HG03432 (cell line): ENCODE data around the gene ACOXL.

ENCODE experiments used
- ATAC-seq: cut with Tn5 transposase; IDR thresholded peaks from one replicate; pipeline ENCODE4 v1.9.1; 2021; ENCODE audit warnings: mild to moderate bottlenecking, moderate library complexity; ENCODE audit not compliant: unreplicated experiment

ACOXL gene

GRCh38 chr2:110993557-110994231, 261.3 kb downstream of the ACOXL start:
- no peak for ATAC-seq

GRCh38 chr2:110994250-110994961, 262.0 kb downstream of the ACOXL start:
- ATAC-seq: no peak

GRCh38 chr2:110995911-110996310, 263.5 kb downstream of the ACOXL start:
- no peak for ATAC-seq

DNA sequence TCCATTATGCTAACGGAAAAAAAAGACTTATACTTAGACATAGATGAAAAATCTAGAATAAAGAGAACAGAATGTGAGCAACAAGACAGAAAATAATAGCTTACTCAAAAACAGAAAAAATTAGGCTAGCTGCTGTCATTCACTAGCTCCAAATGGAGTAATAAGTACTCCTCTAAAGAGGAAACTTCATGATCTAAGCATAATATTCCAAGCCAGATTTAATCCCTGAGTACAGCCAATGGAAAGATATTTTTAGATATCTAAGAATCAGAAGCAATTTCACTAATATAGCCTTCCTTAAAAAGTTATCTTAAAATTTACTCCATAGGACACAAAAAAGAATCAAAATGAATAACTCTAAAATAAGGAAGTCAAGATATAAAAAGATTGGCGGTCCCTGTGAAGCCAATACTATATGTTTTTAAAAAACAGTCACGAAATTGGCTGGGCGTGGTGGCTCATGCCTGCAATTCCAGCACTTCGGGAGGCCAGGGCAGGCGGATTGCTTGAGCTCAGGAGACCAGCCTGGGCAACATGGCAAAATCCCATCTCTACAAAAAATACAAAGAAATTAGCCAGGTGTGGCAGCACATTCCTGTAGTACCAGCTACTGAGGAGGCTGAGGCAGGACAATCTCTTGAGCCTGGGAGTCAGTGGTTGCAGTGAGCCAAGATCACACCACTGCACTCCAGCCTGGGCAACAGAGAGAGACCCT, 265.1 kb downstream of the ACOXL start:
- ATAC-seq: no peak

- no peak for ATAC-seq
Observed at GRCh38 chr2:110998311-110998710, 265.9 kb downstream of the ACOXL start.

GRCh38 chr2:110999626-111000025, 267.3 kb downstream of the ACOXL start:
- no peak for ATAC-seq

GRCh38 chr2:111005307-111005706, 272.9 kb downstream of the ACOXL start:
- ATAC-seq: no peak

DNA sequence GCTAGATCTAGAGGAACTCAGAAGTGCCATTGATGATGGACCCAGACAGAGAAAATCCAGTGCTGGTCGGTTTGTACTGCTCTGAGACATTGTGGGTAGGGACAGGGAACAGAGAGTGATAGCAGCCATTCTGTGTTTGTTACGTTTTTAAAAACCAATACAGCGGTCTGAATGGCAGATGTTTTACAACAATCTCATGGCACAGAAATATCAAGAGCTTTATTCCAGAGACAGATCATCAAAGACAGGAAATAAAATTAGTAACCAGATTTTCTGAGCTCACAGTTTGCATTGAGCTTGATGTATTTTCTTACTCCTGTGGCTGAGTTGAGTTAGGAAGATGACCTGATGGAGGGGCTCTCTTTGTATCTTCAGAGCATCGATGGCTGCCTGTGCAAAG, 273.4 kb downstream of the ACOXL start:
- ATAC-seq: no peak

- no peak for ATAC-seq
Observed at GRCh38 chr2:111007757-111008688, 275.6 kb downstream of the ACOXL start.

DNA sequence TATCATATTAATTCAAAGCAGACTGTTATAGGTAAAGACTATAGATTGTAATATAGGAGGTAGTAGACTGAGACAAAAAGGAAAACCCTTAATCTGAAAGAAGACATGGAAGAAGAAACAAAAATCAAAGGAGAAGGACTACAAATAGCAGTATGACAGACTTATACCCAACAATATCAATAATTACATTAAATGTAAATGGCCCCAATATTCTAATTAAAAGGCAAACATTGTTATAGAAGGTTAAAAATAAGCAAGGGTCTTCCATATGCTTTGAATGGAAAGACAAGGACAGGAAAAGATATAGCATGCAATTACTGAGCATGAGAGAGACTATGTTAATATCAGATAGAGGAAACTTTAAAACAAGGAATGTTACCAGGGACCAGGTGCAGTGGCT, 278.8 kb downstream of the ACOXL start:
- no peak for ATAC-seq

DNA sequence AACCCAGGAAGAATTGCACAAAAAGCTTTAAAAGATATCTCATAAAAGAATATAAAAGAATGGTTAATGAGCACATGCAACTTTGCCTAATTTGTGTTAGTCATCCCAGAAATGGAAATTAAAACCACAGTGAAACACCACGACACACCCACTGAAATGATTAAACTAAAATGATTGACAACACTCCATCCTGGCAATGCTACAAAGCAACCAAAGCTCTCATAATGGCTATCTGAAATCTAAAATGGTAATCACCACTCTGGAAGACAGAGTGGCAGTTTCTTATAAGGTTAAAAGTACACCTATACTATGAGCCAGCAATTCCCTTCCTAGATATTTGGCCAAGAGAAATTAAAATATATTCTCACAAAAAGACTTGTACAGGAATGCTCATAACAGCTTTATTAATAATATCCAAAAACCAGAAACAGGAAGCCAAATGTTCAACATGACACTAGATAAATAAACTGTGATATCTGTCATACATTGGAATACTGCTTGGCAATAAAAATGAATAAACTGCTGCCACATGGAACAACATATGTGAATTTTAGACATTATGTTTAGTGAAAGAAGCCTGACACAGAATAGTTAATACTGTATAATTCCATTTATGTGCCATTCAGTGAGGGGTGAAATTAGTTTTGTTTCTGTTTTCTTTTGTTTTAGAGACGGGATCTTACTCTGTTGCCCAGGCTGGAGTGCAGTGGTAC, 283.1 kb downstream of the ACOXL start:
- no peak for ATAC-seq

DNA sequence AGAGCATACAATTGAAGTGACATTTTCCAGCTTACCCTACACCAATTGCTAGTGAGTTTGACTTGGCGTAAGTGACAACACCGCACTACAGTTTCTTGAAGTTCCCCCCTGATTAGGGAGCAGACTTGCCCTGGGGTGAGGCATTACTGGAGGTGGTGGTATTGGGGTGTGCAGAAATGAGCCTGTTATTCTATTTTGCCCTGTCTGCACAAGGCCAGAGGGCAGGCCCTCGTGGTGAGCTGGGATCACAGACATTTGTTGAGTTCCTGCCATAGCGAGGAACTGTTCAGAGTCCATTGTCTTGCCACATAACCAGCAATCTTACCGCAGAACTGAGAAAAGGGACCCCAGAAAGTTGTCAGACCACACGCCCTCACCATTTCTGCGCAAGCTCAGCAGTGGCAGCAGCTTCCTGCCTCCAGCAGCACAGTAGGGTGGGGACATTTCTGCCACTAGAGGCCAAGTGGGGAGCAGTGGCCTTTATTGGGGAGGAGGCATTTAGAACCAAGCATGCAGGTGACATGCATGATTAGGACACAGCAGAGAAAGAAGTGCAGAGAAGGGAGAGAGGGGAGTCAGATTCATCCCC, 284.8 kb downstream of the ACOXL start:
- ATAC-seq: no peak

GRCh38 chr2:111017909-111018308, 285.5 kb downstream of the ACOXL start:
- ATAC-seq: no peak

GRCh38 chr2:111019381-111019780, 287.0 kb downstream of the ACOXL start:
- no peak for ATAC-seq

GRCh38 chr2:111022633-111023032, 290.3 kb downstream of the ACOXL start:
- no peak for ATAC-seq

- ATAC-seq: no peak
Observed at GRCh38 chr2:111024496-111024895, 292.1 kb downstream of the ACOXL start.

GRCh38 chr2:111025288-111025687, 292.9 kb downstream of the ACOXL start:
- no peak for ATAC-seq

- ATAC-seq: no peak
Observed at GRCh38 chr2:111028720-111029119, 296.3 kb downstream of the ACOXL start.

DNA sequence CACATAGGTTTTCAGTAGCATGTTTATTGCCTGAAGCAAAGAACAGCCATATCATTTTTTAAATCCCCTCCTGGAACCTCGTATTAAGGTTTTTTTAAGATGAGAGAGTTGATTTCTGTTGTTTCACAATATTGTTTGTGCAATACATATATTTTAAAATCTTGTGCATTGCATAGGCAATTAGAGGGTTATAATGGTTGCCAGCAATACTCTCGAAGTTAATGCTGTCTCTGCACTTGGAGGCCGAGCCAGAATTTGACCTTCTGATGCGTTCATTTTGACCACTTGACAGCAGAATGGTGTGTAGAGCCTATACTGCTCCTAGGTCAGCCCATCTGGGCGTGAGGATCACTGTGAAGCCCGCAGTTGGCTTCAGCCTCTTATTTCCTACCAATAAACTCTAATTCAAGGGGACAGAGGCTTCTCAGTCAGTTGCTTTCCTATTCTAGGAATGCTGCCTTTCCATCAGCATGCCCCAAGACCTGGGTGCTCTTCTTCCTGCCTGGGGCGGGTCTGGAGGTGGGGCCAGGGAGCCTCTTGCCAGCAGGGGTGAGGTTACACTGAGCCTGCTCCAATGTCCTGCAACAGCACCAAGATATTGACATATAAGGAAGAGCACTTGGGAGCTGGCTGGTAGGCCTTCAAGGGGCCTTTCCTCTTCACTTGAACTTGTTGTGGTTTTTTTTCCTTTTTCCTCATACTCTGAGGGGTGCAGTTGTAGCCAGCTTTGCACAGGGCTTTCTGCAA, 297.0 kb downstream of the ACOXL start:
- ATAC-seq: no peak
